ENCODE results near the gene KCTD7.
"Not testable (repeated sequence)": the region's sequence is repeated elsewhere in the genome, so short reads cannot be mapped to it uniquely, and the experiment has no call there.

Gene KCTD7

GRCh38 chr7:66617295-66617694 lies 11.4 kb upstream of the KCTD7 start:
- DNase-seq, result no peak

DNA sequence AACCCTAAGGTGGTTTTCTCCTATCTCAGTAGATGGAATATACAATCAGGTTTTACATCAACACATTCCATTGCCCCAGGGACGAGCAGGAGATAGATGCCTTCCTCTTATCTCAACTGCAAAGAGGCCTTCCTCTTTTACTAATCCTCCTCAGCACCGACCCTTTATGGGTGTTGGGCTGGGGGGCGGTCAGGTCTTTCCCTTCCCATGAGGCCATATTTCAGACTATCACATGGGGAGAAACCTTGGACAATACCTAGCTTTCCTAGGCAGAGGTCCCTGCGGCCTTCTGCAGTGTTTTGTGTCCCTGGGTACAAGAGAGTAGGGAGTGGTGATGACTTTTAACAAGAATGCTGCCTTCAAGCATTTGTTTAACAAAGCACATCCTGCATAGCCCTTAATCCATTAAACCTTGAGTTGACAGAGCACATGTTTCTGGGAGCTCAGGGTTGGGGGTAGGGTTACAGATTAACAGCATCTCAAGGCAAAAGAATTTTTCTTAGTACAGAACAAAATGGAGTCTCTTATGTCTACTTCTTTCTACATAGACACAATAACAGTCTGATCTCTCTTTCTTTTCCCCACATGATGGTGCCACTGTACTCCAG lies 9.2 kb upstream of the KCTD7 start:
- DNase-seq, result not testable (repeated sequence)

GRCh38 chr7:66626331-66626934 lies 2.2 kb upstream of the KCTD7 start:
- DNase-seq, result no peak

- no peak for DNase-seq
Observed at GRCh38 chr7:66627151-66627681, 1.5 kb upstream of the KCTD7 start.

- DNase-seq, result peak; percentile 4
Observed at GRCh38 chr7:66627881-66628360, 760 bp upstream of the KCTD7 start.

DNA sequence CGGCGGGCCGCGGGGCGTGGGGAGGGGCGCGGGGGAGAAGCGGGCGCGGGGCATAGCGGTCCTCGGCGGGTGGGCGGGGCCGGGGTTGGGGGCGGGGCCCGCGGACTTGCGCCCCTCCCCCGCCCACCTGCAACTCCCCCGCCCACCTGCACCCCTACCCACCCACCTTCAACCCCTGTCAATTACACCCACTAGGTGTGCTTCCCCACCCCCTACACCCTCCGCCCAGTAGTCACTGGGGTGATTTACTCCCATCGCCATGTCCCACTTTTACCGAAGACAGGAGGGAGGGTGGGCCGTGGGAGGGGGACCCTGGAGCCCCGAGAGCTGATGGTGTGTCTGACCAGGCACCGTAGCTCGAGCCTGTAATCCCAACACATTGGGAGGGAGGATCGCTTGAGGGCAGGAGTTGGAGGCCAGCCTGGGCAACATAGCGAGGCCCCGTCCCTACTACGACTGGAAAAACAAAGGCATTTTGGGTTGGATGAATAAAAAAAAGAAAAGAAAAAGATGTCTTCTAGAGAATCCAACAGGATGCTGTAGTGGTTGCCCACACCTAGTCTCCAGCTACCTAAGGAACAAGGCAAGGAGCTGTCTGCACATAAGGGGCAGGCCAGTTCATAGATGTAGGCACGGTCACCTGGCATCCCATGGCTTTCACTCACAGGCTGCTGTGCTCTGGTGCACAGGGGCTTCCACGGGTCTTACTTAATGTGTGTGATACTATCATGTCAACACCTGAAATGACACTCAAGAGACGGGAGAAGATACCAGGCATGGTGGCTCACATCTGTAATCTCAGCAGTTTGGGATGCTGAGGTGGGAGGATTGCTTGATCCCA lies 761 bp downstream of the KCTD7 start:
- DNase-seq, result peak; percentile 62

DNA sequence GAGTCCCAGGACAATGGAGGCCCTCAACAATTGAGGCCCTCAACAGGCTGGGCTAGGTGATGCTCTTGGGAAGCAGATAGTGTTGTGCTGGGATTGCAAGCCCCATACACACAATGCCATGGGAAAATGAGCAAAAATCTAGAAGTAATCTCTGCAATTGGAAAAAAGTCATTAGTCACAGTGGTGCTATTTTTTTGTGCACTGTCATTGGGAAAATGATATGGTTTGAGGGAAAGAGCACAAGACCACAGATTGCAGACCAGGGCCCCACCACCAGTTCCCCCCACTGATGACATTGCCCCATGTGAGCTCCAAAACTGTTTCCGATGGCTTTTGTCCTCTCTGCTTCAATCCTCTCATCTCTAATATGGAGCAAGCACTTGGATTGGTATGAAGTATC lies 1.9 kb downstream of the KCTD7 start:
- DNase-seq, result no peak

DNA sequence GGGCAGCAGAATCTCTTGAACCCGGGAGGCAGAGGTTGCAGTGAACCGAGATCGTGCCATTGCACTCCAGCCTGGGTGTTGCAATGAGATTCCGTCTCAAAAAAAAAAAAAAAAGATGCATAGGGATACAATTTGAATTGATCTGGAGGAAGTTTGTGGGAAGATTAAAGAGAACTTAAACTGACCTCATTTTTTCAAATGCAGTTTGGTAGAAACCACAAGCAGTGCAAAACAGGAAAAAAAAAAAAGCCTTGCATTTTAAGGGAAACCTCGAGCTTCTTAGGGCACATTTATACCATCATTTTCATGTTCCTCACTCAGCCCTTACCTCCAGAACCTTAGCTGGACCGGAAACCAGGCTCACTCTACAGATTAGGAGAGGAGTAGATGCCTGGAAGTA lies 2.8 kb downstream of the KCTD7 start:
- DNase-seq, result no peak

DNA sequence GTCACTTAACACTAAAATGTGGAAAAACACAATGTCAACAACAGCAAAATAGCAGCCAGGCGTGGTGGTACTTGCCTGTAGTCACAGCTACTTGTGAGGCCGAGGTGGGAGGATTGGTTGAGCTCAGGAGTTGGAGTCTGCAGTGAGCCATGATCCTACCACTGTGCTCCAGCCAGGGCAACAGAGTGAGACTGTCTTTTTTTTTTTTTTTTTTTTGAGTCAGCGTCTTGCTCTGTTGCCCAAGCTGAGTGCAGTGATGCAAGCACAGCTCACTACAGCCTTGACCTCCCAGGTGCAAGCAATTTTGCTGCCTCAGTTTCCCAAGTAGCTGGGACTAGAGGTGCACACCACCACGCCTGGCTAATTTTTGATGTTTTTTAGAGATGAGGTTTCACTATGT lies 6.1 kb downstream of the KCTD7 start:
- no peak for DNase-seq

DNA sequence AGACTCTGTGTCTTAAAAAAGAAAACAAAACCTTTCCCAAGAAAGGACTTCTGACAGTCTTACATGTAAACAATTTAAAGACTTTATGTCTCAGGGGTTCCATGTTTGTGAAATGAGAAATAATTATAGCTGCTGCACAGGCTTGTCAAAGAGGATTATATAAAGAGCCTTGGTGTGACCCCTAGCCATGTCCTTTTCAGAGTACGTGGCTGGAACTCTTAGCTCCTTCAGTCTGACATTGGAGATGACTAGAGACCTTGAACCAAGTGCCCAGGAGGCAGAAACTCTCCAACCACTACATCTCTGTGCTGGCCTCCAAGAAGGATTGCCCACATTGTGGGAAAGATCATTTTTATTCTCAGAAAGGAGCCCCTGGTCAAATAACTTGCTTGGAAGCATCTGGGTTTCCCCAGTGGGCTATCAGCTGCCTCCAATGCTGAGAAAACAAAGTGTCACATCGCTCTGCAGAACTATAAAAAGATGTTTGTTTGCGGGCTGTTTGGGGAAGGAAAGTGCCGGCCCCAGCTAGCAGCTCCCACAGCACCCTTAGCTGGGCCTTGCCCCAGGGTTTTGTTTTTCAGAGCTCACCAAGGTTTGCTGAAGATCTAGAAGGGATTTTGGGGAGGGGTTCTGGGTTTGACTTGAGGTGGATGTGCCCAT lies 6.8 kb downstream of the KCTD7 start:
- not testable (repeated sequence) for DNase-seq

- not testable (repeated sequence) for DNase-seq
Observed at GRCh38 chr7:66635982-66636546, 7.4 kb downstream of the KCTD7 start.

DNA sequence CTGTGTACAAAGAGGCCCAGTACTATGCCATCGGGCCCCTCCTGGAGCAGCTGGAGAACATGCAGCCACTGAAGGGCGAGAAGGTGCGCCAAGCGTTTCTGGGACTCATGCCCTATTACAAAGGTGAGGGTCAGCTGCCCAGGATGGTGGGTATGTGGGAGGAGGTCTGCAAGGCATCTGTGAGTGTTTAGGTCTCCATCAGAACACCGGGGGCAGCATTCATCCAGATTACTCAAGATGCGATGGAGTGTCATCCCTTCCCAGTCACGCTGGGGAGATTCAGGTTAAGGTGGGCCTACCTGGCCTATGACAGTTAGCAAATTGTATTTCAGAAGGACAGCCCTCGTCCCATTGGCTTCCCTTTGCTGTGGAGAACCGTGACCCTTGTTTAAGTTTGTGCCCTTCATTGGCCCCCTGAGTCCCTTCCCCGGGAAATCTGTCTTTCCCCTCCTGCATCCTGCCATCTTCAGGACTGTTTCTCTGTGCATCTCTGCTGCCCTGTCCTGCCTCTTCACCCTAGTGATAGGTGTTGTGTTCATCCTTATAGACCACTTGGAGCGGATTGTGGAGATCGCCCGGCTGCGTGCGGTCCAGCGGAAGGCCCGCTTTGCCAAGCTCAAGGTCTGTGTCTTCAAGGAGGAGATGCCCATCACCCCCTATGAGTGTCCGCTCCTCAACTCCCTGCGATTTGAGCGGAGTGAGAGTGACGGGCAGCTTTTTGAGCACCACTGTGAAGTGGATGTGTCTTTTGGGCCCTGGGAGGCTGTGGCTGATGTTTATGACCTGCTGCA lies 9.8 kb downstream of the KCTD7 start:
- DNase-seq, result no peak

DNA sequence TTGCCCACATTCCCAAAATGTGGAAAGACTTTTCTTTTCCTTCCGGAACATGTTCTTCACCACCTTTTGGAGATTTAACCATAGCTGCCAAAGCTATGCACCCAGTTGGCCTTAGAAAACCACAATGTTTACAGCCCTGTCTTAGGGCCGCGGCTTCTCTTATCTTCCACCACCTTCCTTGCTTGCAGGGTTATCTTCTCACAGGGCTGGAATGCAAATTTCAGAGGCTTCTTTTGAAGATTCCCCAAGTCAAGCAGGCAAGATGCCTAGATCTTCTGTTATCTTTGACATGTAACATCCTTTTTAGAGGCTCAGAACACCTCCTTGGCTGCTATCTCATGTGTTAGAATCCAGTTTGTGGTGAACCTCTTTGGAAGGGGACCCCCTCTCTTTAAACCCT lies 11.1 kb downstream of the KCTD7 start:
- no peak for DNase-seq

- no peak for DNase-seq
Observed at GRCh38 chr7:66640802-66641525, 12.3 kb downstream of the KCTD7 start.

DNA sequence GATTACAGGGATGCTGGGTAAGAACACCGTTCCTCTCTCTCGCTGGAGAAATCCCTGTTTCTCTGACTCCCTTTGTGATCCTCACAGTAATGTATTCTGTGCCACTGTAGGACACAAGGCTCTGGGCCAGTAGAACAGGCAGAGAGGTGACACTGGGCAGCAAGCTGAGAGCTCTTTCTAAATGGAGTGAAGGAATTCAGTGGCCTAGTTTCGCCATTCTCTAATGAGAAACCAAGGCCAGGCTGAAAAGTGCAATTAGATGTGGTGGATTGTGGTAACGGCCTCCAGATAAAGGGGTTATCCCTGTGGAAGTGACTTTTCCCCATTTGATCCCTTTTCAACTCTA lies 12.8 kb downstream of the KCTD7 start:
- DNase-seq, result no peak

- DNase-seq, result no peak
Observed at GRCh38 chr7:66642186-66642585, 13.5 kb downstream of the KCTD7 start.

DNA sequence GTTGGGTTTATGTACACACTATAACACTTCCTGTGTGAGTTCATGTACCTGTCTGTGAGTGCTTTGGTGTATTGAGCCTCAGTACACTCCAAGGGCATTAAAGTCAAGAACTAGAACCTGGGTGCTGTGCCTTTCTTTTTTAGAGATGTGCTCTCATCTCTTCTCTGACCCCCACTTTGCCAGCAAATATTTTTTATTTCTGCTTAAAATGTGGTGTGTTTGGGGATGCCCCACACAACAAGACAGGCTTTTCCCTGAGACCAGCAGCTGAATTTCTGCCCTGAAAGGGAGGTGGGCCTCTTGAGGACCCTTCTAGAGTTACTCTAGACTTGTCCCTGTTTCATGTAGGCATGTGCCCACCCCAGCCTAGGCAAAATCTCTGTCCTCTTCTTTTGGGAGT lies 14.3 kb downstream of the KCTD7 start:
- DNase-seq, result no peak

GRCh38 chr7:66643395-66643794 lies 14.7 kb downstream of the KCTD7 start:
- DNase-seq, result no peak

GRCh38 chr7:66651026-66651425 lies 22.3 kb downstream of the KCTD7 start:
- DNase-seq, result not testable (repeated sequence)

DNA sequence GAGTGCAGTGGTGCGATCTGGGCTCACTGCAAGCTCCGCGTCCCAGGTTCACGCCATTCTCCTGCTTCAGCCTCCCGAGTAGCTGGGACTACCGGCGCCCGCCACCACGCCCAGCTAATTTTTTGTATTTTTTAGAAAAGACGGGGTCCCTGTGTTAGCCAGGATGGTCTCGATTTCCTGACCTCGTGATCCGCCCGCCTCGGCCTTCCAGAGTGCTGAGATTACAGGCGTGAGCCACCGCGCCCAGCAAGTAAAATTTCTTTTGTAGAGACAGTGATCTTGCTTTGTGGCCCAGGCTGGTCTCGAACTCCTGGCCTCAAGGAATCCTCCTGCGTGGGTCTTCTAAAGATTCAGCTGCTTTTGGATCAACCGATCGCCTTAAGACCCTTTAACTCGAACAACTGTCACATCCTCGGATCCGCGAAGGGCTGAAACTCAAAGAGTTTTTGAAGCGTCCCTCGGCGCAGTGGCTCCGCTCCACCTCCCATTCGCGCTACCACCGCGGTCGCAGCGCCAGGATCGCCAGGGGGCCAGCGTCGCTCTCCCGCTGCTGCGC lies 25.1 kb downstream of the KCTD7 start:
- not testable (repeated sequence) for DNase-seq
